GM12874 (cell line): Measurements from ENCODE around the gene EDARADD.

Experiments used
- TF ChIP-seq, protein P1 (sequence below): IDR thresholded peaks from 2 replicates; pipeline ENCODE4 v1.5.1; 2011; ENCODE audit warnings: low read depth, mild to moderate bottlenecking, control low read depth, low read length, moderate library complexity; ENCODE audit not compliant: insufficient read depth

The EDARADD gene

GRCh38 chr1:236480758-236481436 is 86.8 kb downstream of the EDARADD start:
- TF ChIP-seq, protein P1, sequence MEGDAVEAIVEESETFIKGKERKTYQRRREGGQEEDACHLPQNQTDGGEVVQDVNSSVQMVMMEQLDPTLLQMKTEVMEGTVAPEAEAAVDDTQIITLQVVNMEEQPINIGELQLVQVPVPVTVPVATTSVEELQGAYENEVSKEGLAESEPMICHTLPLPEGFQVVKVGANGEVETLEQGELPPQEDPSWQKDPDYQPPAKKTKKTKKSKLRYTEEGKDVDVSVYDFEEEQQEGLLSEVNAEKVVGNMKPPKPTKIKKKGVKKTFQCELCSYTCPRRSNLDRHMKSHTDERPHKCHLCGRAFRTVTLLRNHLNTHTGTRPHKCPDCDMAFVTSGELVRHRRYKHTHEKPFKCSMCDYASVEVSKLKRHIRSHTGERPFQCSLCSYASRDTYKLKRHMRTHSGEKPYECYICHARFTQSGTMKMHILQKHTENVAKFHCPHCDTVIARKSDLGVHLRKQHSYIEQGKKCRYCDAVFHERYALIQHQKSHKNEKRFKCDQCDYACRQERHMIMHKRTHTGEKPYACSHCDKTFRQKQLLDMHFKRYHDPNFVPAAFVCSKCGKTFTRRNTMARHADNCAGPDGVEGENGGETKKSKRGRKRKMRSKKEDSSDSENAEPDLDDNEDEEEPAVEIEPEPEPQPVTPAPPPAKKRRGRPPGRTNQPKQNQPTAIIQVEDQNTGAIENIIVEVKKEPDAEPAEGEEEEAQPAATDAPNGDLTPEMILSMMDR: no peak

GRCh38 chr1:236484310-236484971 is 90.4 kb downstream of the EDARADD start:
- TF ChIP-seq, protein P1: no peak

GRCh38 chr1:236486356-236487002 is 92.4 kb downstream of the EDARADD start:
- TF ChIP-seq, protein P1: no peak

DNA sequence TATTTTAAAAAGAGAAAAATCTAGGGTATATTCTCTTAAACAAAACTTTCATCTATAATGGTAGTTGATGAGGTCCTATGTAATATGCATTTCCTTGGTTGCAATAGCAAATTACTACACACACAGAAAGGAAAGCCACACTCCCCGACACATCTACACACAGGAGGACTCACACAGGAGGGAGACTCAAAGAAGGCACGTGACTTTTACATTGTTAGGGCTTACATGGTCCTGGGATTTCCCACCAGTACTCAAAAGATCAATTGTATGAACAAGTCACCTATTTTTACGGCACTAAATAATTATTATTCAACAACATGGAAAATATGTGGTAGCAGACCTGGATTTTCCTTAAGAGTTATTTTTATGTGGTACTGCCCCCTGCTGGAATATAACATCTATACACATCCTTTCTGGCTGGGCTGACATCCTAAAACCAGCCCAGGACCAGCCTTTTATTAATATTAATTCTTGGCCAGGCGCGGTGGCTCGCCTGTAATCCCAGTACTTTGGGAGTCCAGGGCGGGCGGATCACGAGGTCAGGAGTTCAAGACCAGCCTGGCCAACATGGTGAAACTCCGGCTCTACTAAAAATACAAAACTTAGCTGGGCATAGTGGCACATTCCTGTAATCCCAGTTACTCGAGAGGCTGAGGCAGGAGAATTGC is 95.8 kb downstream of the EDARADD start:
- TF ChIP-seq, protein P1: 0 out of 2 replicates have a peak, but pooled peaks have one; percentile 11

DNA sequence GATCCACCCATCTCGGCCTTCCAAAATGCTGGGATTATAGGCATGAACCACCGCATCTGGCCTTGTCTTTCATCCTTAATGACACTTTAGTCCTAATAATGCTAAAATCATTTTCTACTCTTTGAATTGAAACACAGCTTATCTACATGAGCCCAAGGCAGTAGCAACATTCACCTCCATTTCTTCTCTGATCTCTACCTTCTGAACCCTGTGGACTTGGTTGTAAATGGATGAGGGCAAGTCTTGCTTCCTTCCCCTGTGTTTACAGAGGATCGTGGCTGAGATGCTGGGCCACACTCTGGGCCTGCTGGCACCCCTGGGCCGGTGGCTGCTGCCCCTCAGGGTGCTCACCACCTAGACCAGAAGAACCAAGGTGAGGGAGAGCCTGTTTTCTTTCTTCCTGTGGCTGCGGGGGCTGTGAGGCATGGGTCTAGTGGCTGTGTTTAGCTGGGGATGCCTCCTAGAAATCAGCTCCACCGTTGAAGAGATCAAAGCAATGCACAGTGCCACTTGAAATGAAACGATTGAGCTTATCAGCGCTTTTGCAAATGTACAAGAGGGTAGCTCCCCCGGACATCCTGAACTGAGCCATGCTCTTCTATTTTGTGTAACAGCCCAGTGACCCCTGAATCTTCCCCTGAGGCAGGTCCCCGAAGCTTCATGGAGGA is 97.5 kb downstream of the EDARADD start:
- TF ChIP-seq, protein P1: no peak

DNA sequence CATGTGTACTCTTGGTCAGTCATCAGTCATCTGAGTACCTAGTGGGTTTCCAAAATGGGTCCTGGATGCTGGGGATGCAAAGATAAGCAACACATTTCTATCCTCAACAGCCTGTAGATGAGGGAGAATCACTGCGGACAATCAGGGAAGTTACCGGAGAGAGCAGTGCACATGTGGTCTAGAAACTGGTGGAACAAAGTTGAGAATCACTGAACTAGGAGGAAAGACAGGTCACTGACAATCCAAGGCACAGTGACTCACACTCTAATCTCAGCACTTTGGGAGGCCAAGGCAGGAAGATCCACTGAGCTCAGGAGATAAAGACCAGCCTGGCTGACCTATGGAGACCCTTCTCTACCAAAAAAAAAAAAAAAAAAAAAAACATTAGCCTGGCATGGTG is 98.3 kb downstream of the EDARADD start:
- TF ChIP-seq, protein P1: no peak
